Activated naive CD8-positive, alpha-beta T cell treated with anti-CD3 and anti-CD28 coated beads for 36 hours (primary cell): ENCODE data around the gene MMRN2. TPM values are rescaled to one million over a fixed set of nuclear protein-coding genes. Genes with fewer than 3 reads are reported as not detected.
"Not testable (repeated sequence)": the region's sequence is repeated elsewhere in the genome, so short reads cannot be mapped to it uniquely, and the experiment has no call there.

Experiments used
- DNase-seq: peaks from one replicate; pipeline ENCODE4 v3.0.0; 2021
- H3K27ac Mint-ChIP-seq: one replicate; pipeline ENCODE4 v1.8.0; 2022; ENCODE audit warnings: mild to moderate bottlenecking, moderate library complexity, mixed read lengths
- H3K27me3 Mint-ChIP-seq: one replicate; pipeline ENCODE4 v1.8.0; 2022; ENCODE audit warnings: mild to moderate bottlenecking, mixed read lengths
- H3K36me3 Mint-ChIP-seq: one replicate; pipeline ENCODE4 v1.8.0; 2021; ENCODE audit warnings: mild to moderate bottlenecking, mixed read lengths
- H3K4me1 Mint-ChIP-seq: one replicate; pipeline ENCODE4 v1.8.0; 2021; ENCODE audit warnings: mixed read lengths
- H3K4me3 Mint-ChIP-seq: one replicate; pipeline ENCODE4 v1.8.0; 2022; ENCODE audit warnings: mild to moderate bottlenecking, moderate library complexity, mixed read lengths
- H3K9me3 Mint-ChIP-seq: one replicate; pipeline ENCODE4 v1.8.0; 2022; ENCODE audit warnings: mixed read lengths
- total RNA-seq, 2 experiments: library from RNA; stranded (reverse); gene quantifications; one replicate each; pipeline ENCODE4 v1.2.3, GENCODE V29; 2021

MMRN2 gene
- total RNA-seq, 2 experiments from 2014 or later: not detected

DNA sequence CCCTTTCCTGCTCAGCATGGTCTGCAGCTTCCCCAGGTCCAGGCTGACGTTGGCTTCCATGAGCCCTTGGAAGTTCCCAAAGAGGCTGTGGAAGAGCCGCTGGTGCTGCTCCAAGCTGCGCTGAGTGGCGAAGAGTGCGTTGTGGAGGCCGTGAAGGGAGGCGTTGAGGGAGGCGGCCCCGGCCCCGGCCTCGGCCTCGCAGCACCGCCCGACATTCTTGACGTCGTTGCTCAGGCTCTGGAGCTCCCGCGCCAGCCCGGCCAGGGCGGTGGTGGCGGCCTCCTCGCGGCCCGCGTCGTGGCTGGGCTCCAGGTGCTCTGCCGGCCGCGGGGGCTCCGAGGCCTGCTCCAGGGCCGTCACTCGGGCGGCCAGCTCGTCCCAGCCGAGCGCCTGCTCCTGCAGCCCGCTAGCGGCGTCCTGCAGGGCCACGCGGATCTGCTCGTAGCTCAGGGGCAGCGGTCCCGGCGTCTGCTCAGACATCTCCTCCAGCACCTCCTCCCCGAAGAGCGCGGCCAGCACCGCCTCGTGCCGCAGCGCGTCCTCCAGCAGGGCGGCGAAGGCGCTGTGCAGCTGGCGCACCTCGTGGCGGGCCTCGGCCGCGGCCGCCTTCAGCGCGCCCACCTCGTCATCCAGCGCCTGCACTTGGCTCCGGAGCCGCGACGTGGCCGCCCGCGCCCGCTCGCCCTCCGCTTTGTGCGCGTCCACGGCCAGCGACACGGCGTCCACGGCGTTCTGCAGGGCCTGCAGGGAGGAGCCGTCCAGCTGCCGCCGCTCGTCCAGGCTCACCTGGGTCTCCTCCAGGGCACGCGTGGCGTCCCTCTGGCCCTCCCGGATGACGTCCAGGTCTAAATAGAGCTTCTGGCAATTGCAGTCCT is 14.7 kb downstream of the MMRN2 start:
- DNase-seq: no peak
- Mint-ChIP-seq H3K9me3 (no peaks in the 10 kb centered on the region), H3K4me3 (no peak overlapping the region)

DNA sequence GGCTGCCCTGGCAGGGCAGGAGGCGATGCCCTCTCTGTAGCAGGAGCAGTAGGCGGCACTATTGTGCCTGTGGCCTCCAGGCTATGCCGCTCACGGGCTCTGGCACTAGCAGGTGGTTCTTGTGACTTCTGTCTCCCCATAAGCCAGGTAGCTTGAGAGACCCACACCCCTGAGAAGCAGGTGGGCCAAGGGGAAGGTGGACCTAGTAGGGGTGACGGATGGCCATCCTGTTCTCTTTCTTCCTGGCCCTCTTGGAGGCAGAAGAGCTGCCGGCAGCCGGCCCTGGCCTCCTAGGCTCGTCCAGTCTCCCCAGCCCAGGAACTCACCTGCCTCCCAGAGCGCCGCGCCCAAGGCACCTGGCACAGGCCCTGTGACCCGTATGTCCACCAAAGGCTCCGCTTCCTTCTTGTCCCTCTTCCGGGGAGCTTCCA is 15.4 kb downstream of the MMRN2 start:
- Mint-ChIP-seq H3K36me3 (no peaks in the 10 kb centered on the region), H3K9me3 (no peaks in the 10 kb centered on the region), H3K4me1 (peaks cover 8% of the 10 kb centered on the region), H3K4me3 (no peak overlapping the region), H3K27ac (no peak overlapping the region), H3K27me3 (no peaks in the 10 kb centered on the region)
- DNase-seq: no peak

More for the DNA sequence above, 14.7 kb downstream of the MMRN2 start:
- no peaks in the 10 kb centered on the region for H3K27me3 Mint-ChIP-seq
- peaks cover 8% of the 10 kb centered on the region for H3K4me1 Mint-ChIP-seq
- no peak overlapping the region for H3K27ac Mint-ChIP-seq
- no peaks in the 10 kb centered on the region for H3K36me3 Mint-ChIP-seq

DNA sequence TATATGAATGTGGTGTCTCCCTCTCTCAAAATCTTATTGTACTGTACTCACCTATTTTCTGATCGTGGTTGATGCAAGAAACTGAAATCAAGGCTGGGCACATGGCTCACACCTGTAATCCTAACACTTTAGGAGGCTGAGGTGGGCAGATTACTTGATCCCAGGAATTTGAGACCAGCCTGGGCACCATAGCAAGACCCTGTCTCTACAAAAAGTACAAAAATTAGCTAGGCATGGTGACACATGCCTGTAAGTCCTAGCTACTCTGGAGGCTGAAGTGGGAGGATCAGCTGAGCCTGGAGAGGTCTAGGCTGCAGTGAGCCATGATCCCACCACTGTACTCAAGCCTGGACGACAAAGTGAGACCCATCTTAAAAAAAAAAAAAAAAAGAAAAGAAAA is 16.0 kb downstream of the MMRN2 start:
- H3K27ac Mint-ChIP-seq: no peak overlapping the region
- no peak for DNase-seq
- H3K9me3 Mint-ChIP-seq: no peaks in the 10 kb centered on the region
- peaks cover 8% of the 10 kb centered on the region for H3K4me1 Mint-ChIP-seq
- no peaks in the 10 kb centered on the region for H3K27me3 Mint-ChIP-seq
- H3K4me3 Mint-ChIP-seq: no peak overlapping the region
- H3K36me3 Mint-ChIP-seq: no peaks in the 10 kb centered on the region

DNA sequence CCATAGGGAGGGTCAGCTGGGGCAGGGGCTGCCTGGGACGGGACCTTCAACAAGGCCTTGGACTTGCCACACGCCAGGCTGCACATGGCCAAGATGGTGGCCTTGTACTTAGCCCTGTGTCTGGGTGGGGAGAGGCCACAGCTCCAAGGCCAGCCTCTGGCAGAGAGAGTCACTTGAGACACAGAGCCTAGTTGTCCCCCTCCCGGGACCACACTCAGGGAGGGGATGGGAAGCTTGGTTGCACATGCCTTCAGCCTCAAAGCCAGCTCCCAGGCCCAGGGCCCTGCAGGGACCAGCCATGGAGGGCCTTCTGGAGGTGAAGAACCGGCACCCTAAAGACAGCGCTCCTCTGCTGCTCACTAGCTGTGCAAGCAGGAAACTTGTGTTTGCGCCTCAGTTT is 16.7 kb downstream of the MMRN2 start:
- Mint-ChIP-seq H3K36me3 (no peaks in the 10 kb centered on the region), H3K27me3 (no peaks in the 10 kb centered on the region), H3K4me1 (peaks cover 8% of the 10 kb centered on the region), H3K9me3 (no peaks in the 10 kb centered on the region), H3K27ac (no peak overlapping the region), H3K4me3 (no peak overlapping the region)
- DNase-seq: no peak

DNA sequence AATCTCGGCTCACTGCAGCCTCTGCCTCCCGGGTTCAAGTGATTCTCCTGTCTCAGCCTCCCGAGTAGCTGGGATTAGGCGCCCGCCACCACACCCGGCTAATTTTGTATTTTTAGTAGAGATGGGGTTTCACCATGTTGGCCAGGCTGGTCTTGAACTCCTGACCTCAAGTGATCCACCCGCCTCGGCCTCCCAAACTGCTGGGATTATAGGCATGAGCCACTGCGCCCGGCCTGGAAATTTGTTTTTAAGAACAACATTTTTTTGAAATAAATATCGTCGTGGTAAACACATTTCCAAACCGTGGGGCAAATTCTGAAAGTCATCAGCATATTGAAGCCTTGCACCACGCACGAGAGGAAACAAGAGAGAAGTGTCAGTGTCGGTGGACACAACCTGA is 17.3 kb downstream of the MMRN2 start:
- not testable (repeated sequence) for DNase-seq, H3K36me3 Mint-ChIP-seq, H3K27ac Mint-ChIP-seq, H3K4me3 Mint-ChIP-seq, H3K4me1 Mint-ChIP-seq, H3K27me3 Mint-ChIP-seq, H3K9me3 Mint-ChIP-seq

DNA sequence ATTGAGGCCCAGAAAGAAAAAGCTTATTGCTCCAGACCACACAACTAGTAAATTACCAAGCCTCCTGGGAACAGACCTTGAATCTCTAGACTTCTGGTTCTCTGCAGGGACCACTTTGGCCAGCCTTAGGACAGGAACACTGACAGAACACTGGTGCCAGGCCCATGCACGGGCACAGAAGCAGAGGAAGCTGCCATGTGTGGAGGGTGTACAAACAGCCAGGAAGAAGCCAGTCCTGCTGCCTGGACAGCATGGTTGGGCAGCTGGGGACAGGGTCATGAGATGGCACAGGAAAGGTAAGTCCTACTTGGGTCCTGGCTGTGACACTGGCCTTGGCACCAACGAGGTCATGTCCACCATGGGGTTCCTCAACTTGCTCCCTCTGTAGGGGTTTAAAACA is 19.2 kb downstream of the MMRN2 start:
- H3K27ac Mint-ChIP-seq: no peak overlapping the region
- H3K4me3 Mint-ChIP-seq: no peak overlapping the region
- H3K4me1 Mint-ChIP-seq: no peaks in the 10 kb centered on the region
- H3K9me3 Mint-ChIP-seq: no peaks in the 10 kb centered on the region
- no peaks in the 10 kb centered on the region for H3K36me3 Mint-ChIP-seq
- no peaks in the 10 kb centered on the region for H3K27me3 Mint-ChIP-seq
- DNase-seq: no peak

DNA sequence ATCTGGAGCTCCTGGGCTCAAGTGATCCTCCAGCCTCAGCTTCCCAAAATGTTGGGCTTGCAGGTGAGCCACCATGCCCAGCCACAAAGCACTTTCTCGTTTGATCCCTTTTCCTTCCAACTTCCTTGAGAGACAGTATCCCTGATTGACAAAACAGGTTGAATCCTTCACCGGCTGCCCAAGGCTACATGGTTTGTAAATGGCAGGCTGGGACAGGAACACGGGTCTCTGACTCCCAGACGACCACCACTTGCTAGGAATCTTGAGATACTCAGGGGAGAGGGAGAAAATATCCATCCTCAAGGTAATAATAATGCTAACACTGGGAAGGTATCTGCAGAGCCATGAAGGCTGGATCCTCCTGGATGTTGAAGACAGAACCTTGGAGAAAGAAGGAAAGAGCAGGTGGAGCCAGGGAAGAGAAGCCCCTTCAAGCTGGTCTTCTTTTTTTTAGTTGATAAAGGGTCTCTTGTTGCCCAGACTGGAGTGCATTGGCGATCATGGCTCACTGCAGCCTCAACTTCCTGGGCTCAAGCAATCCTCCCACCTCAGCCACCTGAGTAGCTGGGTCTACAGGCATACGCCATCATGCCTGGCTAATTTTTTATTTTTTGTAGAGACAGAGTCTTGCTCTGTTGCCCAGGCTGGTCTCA is 19.8 kb downstream of the MMRN2 start:
- no peaks in the 10 kb centered on the region for H3K27me3 Mint-ChIP-seq
- H3K27ac Mint-ChIP-seq: no peak overlapping the region
- H3K36me3 Mint-ChIP-seq: no peaks in the 10 kb centered on the region
- H3K4me3 Mint-ChIP-seq: no peak overlapping the region
- peaks cover 3% of the 10 kb centered on the region for H3K4me1 Mint-ChIP-seq
- no peaks in the 10 kb centered on the region for H3K9me3 Mint-ChIP-seq
- no peak for DNase-seq

DNA sequence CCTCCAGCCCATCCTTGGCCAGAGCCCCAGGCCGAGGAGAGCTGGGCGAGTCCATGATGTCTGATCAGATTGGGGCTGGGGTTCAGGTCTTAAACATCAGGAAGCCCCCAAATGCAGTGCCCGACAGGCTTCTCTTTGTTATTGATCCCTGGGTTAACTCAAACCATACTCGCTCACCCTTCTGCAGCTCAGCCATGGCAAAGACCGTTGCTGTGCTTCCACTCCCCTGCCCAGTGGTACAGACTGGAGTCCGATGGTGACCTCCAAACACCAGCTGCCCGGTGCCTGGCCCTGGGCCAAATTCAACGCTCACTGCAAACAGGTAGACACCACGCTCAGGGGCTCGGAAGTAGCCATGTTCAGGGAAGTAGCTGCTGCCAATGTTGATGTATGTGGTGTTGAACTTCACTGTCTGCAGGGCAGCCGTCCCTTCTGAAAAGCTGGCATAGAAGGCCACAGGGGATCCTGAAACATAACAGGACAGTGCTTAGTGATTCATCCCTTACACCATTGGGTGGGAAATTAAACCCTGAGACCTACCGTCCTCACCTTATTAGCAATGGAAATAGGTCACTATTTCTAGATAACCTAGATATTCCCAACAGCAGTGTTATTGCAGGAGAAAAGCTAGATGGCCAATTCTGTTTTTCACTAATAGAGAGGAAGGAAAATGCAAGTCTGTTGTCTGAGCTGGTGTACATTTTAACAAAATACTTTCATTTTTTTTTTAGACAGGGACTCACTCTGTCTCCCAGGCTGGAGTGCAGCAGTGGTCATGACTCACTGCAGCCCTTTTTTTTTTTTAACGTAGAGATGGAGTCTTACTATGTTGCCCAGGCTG is 20.5 kb downstream of the MMRN2 start:
- Mint-ChIP-seq H3K36me3 (no peaks in the 10 kb centered on the region), H3K4me1 (peaks cover 3% of the 10 kb centered on the region), H3K27me3 (no peaks in the 10 kb centered on the region), H3K9me3 (no peaks in the 10 kb centered on the region), H3K4me3 (no peak overlapping the region), H3K27ac (no peak overlapping the region)
- DNase-seq: no peak

DNA sequence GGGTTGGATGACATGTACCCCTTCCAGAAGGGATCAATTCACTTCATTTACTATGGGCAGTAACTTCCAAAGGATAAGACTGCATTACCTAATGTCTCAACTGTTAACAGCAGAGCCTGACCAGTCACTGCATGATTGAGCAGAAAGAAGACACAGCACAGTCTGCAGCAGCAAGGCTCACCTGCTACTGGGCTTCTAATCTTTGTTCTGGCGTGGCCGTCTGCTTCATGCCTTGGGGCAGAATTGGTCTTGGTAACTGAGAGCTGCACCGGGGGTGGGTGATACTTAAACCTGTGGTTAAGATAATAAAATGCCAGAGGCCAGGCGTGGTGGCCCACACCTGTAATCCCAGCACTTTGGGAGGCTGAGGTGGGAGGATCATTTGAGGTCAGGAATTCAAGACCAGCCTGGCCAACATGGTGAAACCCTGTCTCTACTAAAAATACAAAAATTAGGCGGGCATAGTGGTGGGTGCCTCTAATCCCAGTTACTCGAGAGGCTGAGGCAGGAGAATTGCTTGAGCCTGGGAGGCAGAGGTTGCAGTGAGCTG is 23.2 kb downstream of the MMRN2 start:
- H3K36me3 Mint-ChIP-seq, H3K9me3 Mint-ChIP-seq, H3K27ac Mint-ChIP-seq, H3K4me1 Mint-ChIP-seq, H3K4me3 Mint-ChIP-seq, H3K27me3 Mint-ChIP-seq, DNase-seq: not testable (repeated sequence)

DNA sequence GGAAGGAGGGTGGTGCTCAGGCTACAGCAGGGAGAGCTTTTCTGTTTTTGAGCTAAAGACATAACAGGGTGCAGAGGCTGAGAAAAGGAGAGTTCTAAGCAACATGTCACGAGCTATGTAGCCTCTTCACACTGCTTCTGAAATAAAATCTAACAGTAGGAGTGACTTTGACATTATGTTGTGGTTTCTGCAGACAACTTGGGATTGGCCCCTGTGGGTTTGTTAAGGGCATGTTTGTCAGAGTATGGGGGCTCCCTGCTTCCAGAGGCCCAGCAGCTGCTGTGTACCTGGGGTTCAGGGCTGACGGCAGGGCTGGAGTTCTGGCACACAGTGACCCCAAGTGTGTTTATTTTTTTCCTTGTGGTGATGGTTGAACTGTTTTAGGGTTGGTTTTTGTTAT is 24.7 kb downstream of the MMRN2 start:
- H3K27me3 Mint-ChIP-seq: no peaks in the 10 kb centered on the region
- H3K9me3 Mint-ChIP-seq: no peaks in the 10 kb centered on the region
- peak overlapping the region; percentile 23 for H3K27ac Mint-ChIP-seq
- peaks cover 3% of the 10 kb centered on the region for H3K4me1 Mint-ChIP-seq
- no peaks in the 10 kb centered on the region for H3K36me3 Mint-ChIP-seq
- no peak for DNase-seq
- H3K4me3 Mint-ChIP-seq: no peak overlapping the region

DNA sequence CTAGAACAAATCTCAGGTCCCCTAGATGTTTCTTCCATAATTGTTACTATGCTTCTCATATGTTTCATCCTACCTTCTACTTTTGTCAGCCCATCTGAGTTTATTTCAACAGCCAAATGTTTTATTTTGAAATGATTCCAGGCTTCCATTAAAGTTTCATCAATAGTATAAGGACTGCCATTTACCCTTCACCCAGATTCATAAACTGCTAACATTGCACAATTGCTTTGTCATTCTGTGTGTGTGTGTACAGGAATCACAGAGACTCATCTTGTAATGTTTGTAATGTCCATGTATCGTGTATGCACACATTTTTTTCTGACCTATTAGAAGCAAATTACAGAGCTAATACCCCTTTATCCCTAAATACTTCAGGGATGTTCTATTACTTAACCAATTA is 25.5 kb downstream of the MMRN2 start:
- Mint-ChIP-seq H3K4me1 (peaks cover 3% of the 10 kb centered on the region), H3K27ac (no peak overlapping the region), H3K4me3 (no peak overlapping the region), H3K9me3 (no peaks in the 10 kb centered on the region), H3K27me3 (no peaks in the 10 kb centered on the region), H3K36me3 (no peaks in the 10 kb centered on the region)
- DNase-seq: no peak

DNA sequence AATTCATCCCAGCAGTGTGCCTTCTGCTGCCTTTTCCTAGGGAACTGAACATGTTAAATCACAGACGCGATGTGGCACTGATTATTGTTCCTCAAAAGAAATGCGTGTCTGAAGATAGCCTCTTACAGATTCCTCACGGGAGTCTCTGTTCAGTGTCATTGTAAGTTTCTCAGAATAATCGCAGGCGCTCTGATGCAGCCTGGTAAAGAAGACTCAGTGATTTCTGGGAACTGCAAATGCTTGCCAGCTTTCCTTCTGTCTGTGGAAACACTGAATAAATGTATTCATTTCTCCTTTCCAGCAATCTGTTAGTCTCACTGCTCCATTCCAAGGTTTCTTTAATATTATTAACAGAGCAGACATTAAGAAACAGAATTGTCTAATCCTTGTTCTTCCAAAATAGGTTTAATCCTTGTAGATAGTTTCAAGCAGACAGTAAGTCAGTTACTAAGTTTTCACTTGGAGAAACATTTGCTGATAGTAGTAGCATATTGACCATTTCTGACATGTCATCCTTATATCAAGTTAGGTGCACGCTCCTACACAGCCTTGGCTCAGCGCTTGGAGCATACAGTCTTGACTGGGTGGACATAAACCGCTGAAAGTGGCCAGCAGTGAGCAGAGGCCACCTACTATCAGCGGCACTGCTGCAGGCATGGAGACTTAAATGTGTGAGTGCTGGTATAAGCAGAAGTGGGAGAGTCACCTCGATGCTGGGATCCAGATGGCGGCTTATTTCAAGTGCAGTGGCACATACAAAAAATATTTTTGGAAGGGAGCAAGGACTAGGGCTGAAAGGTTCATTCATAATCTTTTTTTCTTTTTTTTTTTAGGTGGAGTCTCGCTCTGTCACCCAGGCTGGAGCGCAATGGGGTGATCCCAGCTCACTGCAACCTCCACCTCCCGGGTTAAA is 27.7 kb downstream of the MMRN2 start:
- no peak overlapping the region for H3K4me3 Mint-ChIP-seq

DNA sequence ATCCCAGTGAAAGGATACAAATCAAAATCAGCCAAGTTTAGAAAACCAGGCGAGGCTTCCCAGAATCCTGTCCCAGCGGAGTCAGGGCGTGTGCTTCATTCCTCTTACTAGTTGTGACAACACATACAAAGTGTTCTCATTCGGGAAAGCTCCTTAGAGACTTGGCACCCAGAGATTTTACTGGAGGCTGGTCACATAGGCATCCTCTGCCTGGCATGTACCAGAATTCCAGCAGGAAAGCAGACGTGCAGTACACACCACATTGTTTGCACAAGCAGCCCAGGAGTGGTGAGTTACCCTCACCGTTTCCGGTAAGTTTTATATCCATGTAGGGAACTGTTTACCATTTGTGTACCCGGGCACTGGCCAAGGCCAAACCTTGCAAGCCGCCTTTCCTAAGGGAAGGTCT is 34.9 kb downstream of the MMRN2 start:
- Mint-ChIP-seq H3K27ac (no peak overlapping the region), H3K27me3 (no peaks in the 10 kb centered on the region), H3K4me3 (no peak overlapping the region), H3K4me1 (no peaks in the 10 kb centered on the region), H3K9me3 (no peaks in the 10 kb centered on the region), H3K36me3 (no peaks in the 10 kb centered on the region)
- no peak for DNase-seq

More for the DNA sequence above, 27.7 kb downstream of the MMRN2 start:
- Mint-ChIP-seq H3K9me3 (no peaks in the 10 kb centered on the region), H3K27me3 (no peaks in the 10 kb centered on the region), H3K4me1 (peaks cover 3% of the 10 kb centered on the region), H3K36me3 (no peaks in the 10 kb centered on the region), H3K27ac (no peak overlapping the region)
- no peak for DNase-seq

DNA sequence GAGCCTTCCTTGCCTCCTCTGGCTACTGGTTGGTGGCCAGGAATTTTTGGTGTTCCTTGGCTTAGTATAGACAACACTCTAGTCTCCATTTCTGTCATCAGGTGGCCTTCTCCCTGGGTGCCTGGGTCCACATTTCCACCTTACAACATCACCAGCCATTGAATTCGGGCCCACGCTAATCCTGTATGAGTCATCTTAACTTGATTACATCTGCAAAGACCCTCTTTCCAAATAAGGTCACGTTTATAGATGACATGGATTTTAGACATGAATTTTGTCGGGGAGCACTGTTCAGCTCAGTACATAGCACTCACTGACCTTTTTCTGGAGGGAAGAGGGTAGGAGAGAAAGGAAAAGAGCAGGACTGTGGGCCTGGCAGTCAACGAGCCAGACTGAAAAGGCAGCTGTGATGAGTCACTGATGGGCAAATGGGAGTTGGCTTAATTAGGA is 39.4 kb downstream of the MMRN2 start:
- Mint-ChIP-seq H3K27ac (no peak overlapping the region), H3K4me3 (no peak overlapping the region), H3K9me3 (no peaks in the 10 kb centered on the region), H3K27me3 (no peaks in the 10 kb centered on the region), H3K4me1 (no peaks in the 10 kb centered on the region), H3K36me3 (no peaks in the 10 kb centered on the region)
- DNase-seq: no peak
